ENCODE data around the gene ALDH7A1.

DNA sequence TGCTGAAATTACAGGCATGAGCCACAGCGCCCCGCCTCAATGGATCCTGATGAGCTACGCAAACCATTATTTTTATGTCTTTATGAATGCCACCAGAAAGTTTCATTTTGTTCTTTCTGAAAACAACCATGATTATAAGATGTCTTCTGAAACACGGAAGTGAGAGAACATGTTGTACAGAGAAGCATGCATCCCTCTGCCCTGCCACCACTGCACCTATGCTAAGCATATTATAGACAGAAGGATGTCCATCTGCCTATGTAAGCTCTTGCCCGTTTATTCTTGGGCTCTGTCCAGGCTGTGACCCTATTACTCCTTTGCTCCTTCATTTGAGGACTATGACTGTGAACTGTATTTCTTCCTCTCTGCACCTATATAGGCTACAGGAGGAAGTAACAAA, 97.5 kb downstream of the ALDH7A1 start:
- TF ChIP-seq, protein P1, sequence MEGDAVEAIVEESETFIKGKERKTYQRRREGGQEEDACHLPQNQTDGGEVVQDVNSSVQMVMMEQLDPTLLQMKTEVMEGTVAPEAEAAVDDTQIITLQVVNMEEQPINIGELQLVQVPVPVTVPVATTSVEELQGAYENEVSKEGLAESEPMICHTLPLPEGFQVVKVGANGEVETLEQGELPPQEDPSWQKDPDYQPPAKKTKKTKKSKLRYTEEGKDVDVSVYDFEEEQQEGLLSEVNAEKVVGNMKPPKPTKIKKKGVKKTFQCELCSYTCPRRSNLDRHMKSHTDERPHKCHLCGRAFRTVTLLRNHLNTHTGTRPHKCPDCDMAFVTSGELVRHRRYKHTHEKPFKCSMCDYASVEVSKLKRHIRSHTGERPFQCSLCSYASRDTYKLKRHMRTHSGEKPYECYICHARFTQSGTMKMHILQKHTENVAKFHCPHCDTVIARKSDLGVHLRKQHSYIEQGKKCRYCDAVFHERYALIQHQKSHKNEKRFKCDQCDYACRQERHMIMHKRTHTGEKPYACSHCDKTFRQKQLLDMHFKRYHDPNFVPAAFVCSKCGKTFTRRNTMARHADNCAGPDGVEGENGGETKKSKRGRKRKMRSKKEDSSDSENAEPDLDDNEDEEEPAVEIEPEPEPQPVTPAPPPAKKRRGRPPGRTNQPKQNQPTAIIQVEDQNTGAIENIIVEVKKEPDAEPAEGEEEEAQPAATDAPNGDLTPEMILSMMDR (IDR thresholded peaks at IDR 0.05; ENCODE audit: low read length) = no peak
- no peak for TF ChIP-seq EZH2 (optimal IDR thresholded peaks at IDR 0.05; ENCODE audit: low read depth, low read length)
